ENCODE data around the gene PHACTR3.

The PHACTR3 gene

GRCh38 chr20:59729506-59729905 lies 125.2 kb downstream of the PHACTR3 start:
- no peak overlapping the region for H3K4me3 ChIP-seq (ENCODE audit: low read depth, low read length)
- no peak for TF ChIP-seq CTCF (IDR thresholded peaks at IDR 0.05; ENCODE audit: borderline replicate concordance, insufficient read depth, low read depth, low read length)

- no peak for TF ChIP-seq CTCF (IDR thresholded peaks at IDR 0.05; ENCODE audit: borderline replicate concordance, insufficient read depth, low read depth, low read length)
- no peak overlapping the region for H3K4me3 ChIP-seq (ENCODE audit: low read depth, low read length)
Observed at GRCh38 chr20:59730722-59731121, 126.4 kb downstream of the PHACTR3 start.

- TF ChIP-seq CTCF (IDR thresholded peaks at IDR 0.05; ENCODE audit: borderline replicate concordance, insufficient read depth, low read depth, low read length): no peak
- H3K4me3 ChIP-seq (ENCODE audit: low read depth, low read length): no peak overlapping the region
Observed at GRCh38 chr20:59731376-59731775, 127.0 kb downstream of the PHACTR3 start.

- H3K4me3 ChIP-seq (ENCODE audit: low read depth, low read length): no peak overlapping the region
- TF ChIP-seq CTCF (IDR thresholded peaks at IDR 0.05; ENCODE audit: borderline replicate concordance, insufficient read depth, low read depth, low read length): no peak
Observed at GRCh38 chr20:59733351-59733750, 129.0 kb downstream of the PHACTR3 start.

GRCh38 chr20:59735486-59735885 lies 131.1 kb downstream of the PHACTR3 start:
- TF ChIP-seq CTCF (IDR thresholded peaks at IDR 0.05; ENCODE audit: borderline replicate concordance, insufficient read depth, low read depth, low read length): no peak
- no peak overlapping the region for H3K4me3 ChIP-seq (ENCODE audit: low read depth, low read length)

GRCh38 chr20:59735917-59736316 lies 131.6 kb downstream of the PHACTR3 start:
- no peak overlapping the region for H3K4me3 ChIP-seq (ENCODE audit: low read depth, low read length)
- no peak for TF ChIP-seq CTCF (IDR thresholded peaks at IDR 0.05; ENCODE audit: borderline replicate concordance, insufficient read depth, low read depth, low read length)

GRCh38 chr20:59736366-59736765 lies 132.0 kb downstream of the PHACTR3 start:
- TF ChIP-seq CTCF (IDR thresholded peaks at IDR 0.05; ENCODE audit: borderline replicate concordance, insufficient read depth, low read depth, low read length): no peak
- H3K4me3 ChIP-seq (ENCODE audit: low read depth, low read length): no peak overlapping the region

All from GM12875 (cell line).